ENCODE results near the gene VWA2. TPM values are rescaled to one million over a fixed set of nuclear protein-coding genes. Genes with fewer than 3 reads are reported as not detected.

Gene VWA2
- total RNA-seq, 4 donors from 2014 or later = under 0.01 to 0.52 (median 0.17) TPM

GRCh38 chr10:114316744-114317143 lies 77.7 kb downstream of the VWA2 start:
- 80% methylated on average over 5 of the region's 5 CpGs for WGBS
- H3K36me3 ChIP-seq = peaks cover 0 to 29% (median 13%) of the 10 kb centered on the region in 4 donors
- no peak overlapping the region for H3K27ac ChIP-seq (replicated peaks in 1 of 4)
- intact Hi-C loops (cut with DNase I) = no loop called here
- no peak overlapping the region for H3K4me3 ChIP-seq
- no peaks in the 10 kb centered on the region for H3K27me3 ChIP-seq
- peaks cover 0 to 9% (median 1%) of the 10 kb centered on the region in 4 donors for H3K4me1 ChIP-seq
- no peaks in the 10 kb centered on the region for H3K9me3 ChIP-seq
- no peak for DNase-seq (ENCODE audit: extremely low spot score)
- TF ChIP-seq EP300 (IDR thresholded peaks at IDR 0.05) = no peak
- no peak for TF ChIP-seq CTCF (IDR thresholded peaks at IDR 0.05)
- no peak for TF ChIP-seq POLR2AphosphoS5 (IDR thresholded peaks at IDR 0.05)
- no peak for TF ChIP-seq POLR2A (IDR thresholded peaks at IDR 0.05; ENCODE audit: low read depth)

GRCh38 chr10:114319406-114320248 lies 80.6 kb downstream of the VWA2 start:
- TF ChIP-seq POLR2A (IDR thresholded peaks at IDR 0.05; ENCODE audit: low read depth) (no peak), CTCF (IDR thresholded peaks at IDR 0.05) (no peak), POLR2AphosphoS5 (IDR thresholded peaks at IDR 0.05) (no peak), EP300 (IDR thresholded peaks at IDR 0.05) (no peak)
- Histone ChIP-seq H3K4me3 (no peak overlapping the region), H3K36me3 (peaks cover 0 to 20% (median 1%) of the 10 kb centered on the region in 4 donors), H3K27ac (replicated peaks in 1 of 4) (peak overlapping the region in 1 of 4 donors; percentile 16), H3K9me3 (no peaks in the 10 kb centered on the region), H3K4me1 (peaks cover 0 to 9% (median 5%) of the 10 kb centered on the region in 4 donors), H3K27me3 (no peaks in the 10 kb centered on the region)
- DNase-seq (ENCODE audit: extremely low spot score) = no peak
- intact Hi-C loops (cut with DNase I) = no loop called here
- 94% methylated on average over 18 of the region's 18 CpGs for WGBS

GRCh38 chr10:114320249-114321116 lies 81.4 kb downstream of the VWA2 start:
- H3K9me3 ChIP-seq = no peaks in the 10 kb centered on the region
- peaks cover 0 to 20% (median under 1%) of the 10 kb centered on the region in 4 donors for H3K36me3 ChIP-seq
- intact Hi-C loops (cut with DNase I) = no loop called here
- DNase-seq (ENCODE audit: extremely low spot score) = no peak
- no peaks in the 10 kb centered on the region for H3K27me3 ChIP-seq
- H3K4me3 ChIP-seq = no peak overlapping the region
- peaks cover 0 to 9% (median 5%) of the 10 kb centered on the region in 4 donors for H3K4me1 ChIP-seq
- WGBS = 72% methylated on average over 21 of the region's 23 CpGs
- TF ChIP-seq EP300 (IDR thresholded peaks at IDR 0.05) (no peak), POLR2AphosphoS5 (IDR thresholded peaks at IDR 0.05) (no peak), CTCF (IDR thresholded peaks at IDR 0.05) (no peak), POLR2A (IDR thresholded peaks at IDR 0.05; ENCODE audit: low read depth) (no peak)
- peak overlapping the region in 1 of 4 donors; percentile 16 for H3K27ac ChIP-seq (replicated peaks in 1 of 4)

DNA sequence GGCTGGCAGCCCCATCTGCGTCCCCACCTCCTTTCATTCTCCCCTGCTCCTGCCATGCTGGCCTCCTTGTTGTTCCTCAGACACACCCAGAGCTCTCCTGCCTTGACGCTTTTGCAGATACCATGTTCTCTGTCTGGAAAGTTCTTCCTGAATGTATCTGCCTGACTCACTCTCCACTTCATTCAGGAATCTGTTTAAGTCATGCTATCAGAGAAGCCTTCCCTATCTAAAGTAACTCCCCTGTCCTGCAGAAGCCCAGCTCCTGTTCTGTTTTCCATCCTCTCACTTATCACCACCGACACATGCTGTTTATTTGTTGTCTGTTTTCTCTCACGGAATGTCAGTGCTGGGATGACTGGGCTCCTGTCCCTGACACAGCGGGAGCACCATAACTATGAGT lies 83.3 kb downstream of the VWA2 start:
- no peak overlapping the region for H3K27ac ChIP-seq (replicated peaks in 1 of 4)
- peaks cover 0 to 9% (median 5%) of the 10 kb centered on the region in 4 donors for H3K4me1 ChIP-seq
- TF ChIP-seq EP300 (IDR thresholded peaks at IDR 0.05) = no peak
- TF ChIP-seq POLR2A (IDR thresholded peaks at IDR 0.05; ENCODE audit: low read depth) = no peak
- TF ChIP-seq CTCF (IDR thresholded peaks at IDR 0.05) = no peak
- TF ChIP-seq POLR2AphosphoS5 (IDR thresholded peaks at IDR 0.05) = no peak
- H3K36me3 ChIP-seq = peaks cover 0 to 20% (median 0%) of the 10 kb centered on the region in 4 donors
- intact Hi-C loops (cut with DNase I) = no loop called here
- WGBS = 92% methylated on average over 5 of the region's 5 CpGs
- H3K9me3 ChIP-seq = no peaks in the 10 kb centered on the region
- no peaks in the 10 kb centered on the region for H3K27me3 ChIP-seq
- no peak overlapping the region for H3K4me3 ChIP-seq
- DNase-seq (ENCODE audit: extremely low spot score) = no peak
